Breast epithelium (tissue), 4 donors: ENCODE measurements around the gene SLC22A12. TPM values are rescaled to one million over a fixed set of nuclear protein-coding genes. Genes with fewer than 3 reads are reported as not detected.

Experiments used
- DNase-seq, 2 donors: peaks; one replicate each; pipeline ENCODE4 v3.0.0-alpha.2; 2019; ENCODE audit warnings: low spot score in 2 of 2
- H3K27ac ChIP-seq, 2 donors: fragments of 200-600 bp; sonication (generic) in 1 of 2; one replicate each; pipeline ENCODE4 v1.5.1; 2016 to 2019; ENCODE audit warnings: mild to moderate bottlenecking in 1 of 2
- H3K27me3 ChIP-seq, 2 donors: fragments of 200-600 bp; sonication (generic) in 1 of 2; one replicate each; pipeline versions ENCODE4 v1.5.1 to v1.6.0; 2017 to 2019; ENCODE audit warnings: control low read depth in 1 of 2, mild to moderate bottlenecking in 1 of 2
- H3K36me3 ChIP-seq: fragments of 200-600 bp; one replicate; pipeline ENCODE4 v1.5.1; 2019
- H3K4me1 ChIP-seq, 2 donors: fragments of 200-600 bp; sonication (generic); one replicate each; pipeline ENCODE4 v1.5.1; 2016 to 2019; ENCODE audit warnings: control low read depth in 1 of 2
- H3K4me3 ChIP-seq, 3 donors: fragments of 200-600 bp; sonication (generic); 1 replicate in 2 of 3; 2 replicates in 1 of 3; pipeline ENCODE4 v1.5.1; 2016 to 2019; ENCODE audit warnings: mild to moderate bottlenecking in 3 of 3, moderate library complexity in 2 of 3
- H3K9me3 ChIP-seq, 2 donors: fragments of 200-600 bp; sonication (generic) in 1 of 2; one replicate each; pipeline ENCODE4 v1.5.1; 2016 to 2019; ENCODE audit warnings: control low read depth in 1 of 2
- POLR2A ChIP-seq: fragments of 450-650 bp; IDR thresholded peaks from one replicate; pipeline ENCODE4 v1.6.1; 2016; ENCODE audit warnings: antibody characterized with exemption, mild to moderate bottlenecking, moderate library complexity
- POLR2AphosphoS5 ChIP-seq, 3 donors: sonication (generic); formaldehyde crosslinking; IDR thresholded peaks; one replicate each; pipeline ENCODE4 v1.6.1; 2017; ENCODE audit warnings: antibody characterized with exemption in 3 of 3
- intact Hi-C: fragments of 100-400 bp; cut with DNase I; formaldehyde crosslinking; loops from one replicate; pipeline ENCODE4 v1.15.1; 2023; ENCODE audit warnings: low total_unique reads
- total RNA-seq, 3 donors: library from RNA; depleted of rRNA; stranded (reverse); fragments of >200 nt; gene quantifications; one replicate each; pipeline ENCODE4 v1.1.0, GENCODE V29; 2016
- TF ChIP-seq, protein P1 (sequence below), 3 donors: fragments of 450-650 bp; IDR thresholded peaks; one replicate each; pipeline ENCODE4 v1.5.1; 2016 to 2017; ENCODE audit warnings: antibody characterized with exemption in 3 of 3, mild to moderate bottlenecking in 3 of 3, moderate library complexity in 3 of 3

SLC22A12 gene
- total RNA-seq, 3 donors from 2014 or later: not detected

DNA sequence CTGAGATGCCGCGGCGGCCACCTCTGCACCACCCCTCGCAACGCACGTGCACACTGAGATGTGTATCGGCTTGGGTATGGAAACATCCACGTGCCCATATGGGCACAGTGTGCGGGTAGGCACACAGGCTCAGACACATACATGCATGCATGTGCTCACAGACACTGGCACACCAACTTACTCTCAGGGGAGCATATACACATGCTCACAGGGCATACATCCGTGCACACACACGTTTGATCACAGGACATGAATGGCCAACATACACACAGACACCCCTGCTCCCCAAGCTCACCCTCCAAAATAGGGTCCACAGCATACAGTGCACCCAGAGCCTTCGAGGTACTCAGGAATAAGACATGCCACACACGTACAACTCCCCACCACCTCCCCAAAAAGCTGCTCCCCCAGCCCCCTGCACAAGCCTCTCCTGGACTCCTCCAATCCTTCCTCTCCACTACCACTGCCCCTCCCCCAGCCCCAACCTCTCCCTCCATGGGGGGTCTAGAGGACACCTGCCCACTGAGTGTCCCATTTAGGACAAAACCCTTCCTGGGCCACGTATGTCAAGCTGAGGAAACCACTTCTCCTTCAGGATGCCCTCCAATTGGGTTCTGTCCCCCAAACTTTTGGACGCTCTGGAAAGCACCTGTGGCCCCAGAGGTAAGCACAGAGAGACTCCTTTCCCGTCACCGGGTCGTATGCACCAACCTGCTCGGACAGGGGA lies 53.1 kb downstream of the SLC22A12 start:
- Histone ChIP-seq H3K4me1 (no peaks in the 10 kb centered on the region), H3K27ac (no peak overlapping the region), H3K9me3 (no peaks in the 10 kb centered on the region), H3K27me3 (peaks cover 0 to 48% of the 10 kb centered on the region in 2 donors), H3K4me3 (peak overlapping the region; percentile 14 to 68 (median 54)), H3K36me3 (no peaks in the 10 kb centered on the region)
- TF ChIP-seq POLR2AphosphoS5 (IDR thresholded peaks at IDR 0.05) (no peak), POLR2A (no peak)
- TF ChIP-seq, protein P1, sequence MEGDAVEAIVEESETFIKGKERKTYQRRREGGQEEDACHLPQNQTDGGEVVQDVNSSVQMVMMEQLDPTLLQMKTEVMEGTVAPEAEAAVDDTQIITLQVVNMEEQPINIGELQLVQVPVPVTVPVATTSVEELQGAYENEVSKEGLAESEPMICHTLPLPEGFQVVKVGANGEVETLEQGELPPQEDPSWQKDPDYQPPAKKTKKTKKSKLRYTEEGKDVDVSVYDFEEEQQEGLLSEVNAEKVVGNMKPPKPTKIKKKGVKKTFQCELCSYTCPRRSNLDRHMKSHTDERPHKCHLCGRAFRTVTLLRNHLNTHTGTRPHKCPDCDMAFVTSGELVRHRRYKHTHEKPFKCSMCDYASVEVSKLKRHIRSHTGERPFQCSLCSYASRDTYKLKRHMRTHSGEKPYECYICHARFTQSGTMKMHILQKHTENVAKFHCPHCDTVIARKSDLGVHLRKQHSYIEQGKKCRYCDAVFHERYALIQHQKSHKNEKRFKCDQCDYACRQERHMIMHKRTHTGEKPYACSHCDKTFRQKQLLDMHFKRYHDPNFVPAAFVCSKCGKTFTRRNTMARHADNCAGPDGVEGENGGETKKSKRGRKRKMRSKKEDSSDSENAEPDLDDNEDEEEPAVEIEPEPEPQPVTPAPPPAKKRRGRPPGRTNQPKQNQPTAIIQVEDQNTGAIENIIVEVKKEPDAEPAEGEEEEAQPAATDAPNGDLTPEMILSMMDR (IDR thresholded peaks at IDR 0.05): no peak
- intact Hi-C loops: no loop called here
- DNase-seq: no peak

DNA sequence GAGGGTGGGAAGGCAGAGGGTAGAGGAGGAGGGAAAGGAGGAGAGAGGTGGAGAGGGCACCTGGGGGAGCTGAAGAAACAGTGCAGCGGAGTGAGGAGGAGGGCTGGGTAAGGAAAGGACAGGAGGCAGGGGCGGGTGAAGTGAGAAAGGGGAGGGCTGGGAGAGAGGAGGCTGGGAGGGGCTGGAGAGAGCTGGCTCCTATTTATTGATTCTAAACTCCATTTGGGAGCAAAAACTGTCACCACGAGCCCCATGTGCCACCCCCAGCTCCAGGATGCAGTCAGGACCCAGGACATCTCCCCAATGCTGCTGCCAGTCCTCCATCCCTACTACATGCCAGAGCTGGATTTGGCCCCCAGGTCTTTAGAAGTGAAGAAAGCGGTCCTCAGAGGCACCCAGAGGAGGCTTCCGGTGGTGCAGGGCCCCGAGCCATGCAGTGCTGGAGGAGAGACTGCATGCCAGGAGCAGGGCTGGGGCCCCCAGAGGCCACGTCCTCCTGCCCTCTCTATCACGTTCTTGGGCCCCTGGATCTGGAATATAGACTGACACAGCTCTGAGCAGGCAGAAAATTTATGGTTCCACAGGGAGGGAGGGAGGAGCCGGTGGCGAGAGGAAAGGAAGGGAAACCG lies 53.7 kb downstream of the SLC22A12 start:
- intact Hi-C loops: no loop called here

DNA sequence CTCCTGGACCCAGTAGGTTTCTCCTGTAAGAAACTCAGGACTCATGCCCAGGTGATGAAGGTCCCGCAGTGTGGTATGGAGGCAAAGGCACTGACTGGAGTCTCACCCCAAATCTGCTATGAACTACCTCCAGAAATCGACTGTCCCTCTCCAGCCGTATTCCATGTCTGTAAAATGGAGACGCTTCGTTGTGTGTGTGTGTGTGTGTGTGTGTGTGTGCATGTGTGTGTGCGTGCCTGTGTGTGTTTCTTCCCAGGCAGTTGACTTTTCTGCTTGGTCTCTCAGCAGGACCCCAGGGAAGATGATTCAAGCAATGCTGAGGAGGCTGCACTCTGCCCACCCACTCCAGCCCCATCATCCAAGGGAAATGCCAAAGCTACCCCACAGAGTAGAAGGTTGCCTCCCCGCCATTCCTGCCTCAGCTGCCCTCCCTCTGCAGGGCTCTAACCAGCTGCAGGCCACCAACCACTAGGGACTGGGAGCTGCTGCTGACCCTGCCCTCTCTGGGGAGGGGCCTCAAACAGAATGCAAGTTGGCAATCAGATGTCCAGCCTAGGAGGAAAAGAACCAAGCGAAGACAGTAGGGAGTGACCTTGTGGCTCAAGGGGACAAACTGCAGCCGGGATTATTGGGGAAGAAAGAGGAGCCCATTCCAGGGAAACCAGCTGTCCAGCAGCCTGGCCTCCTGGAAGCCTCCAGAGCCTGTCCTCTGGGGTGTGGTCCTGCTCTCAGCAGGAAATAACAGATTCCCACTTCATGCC lies 56.2 kb downstream of the SLC22A12 start:
- Histone ChIP-seq H3K4me3 (no peak overlapping the region), H3K9me3 (no peaks in the 10 kb centered on the region), H3K27me3 (peaks cover 0 to 28% of the 10 kb centered on the region in 2 donors), H3K36me3 (no peaks in the 10 kb centered on the region), H3K4me1 (no peaks in the 10 kb centered on the region), H3K27ac (no peak overlapping the region)
- DNase-seq: no peak
- TF ChIP-seq, protein P1 (IDR thresholded peaks at IDR 0.05): no peak
- TF ChIP-seq POLR2AphosphoS5 (IDR thresholded peaks at IDR 0.05) (no peak), POLR2A (no peak)
- intact Hi-C loops: no loop called here

More for the DNA sequence above, 53.7 kb downstream of the SLC22A12 start:
- H3K27ac ChIP-seq: no peak overlapping the region
- H3K4me1 ChIP-seq: no peaks in the 10 kb centered on the region
- no peak for TF ChIP-seq POLR2AphosphoS5 (IDR thresholded peaks at IDR 0.05)
- no peak for TF ChIP-seq POLR2A
- TF ChIP-seq, protein P1 (IDR thresholded peaks at IDR 0.05): no peak
- H3K36me3 ChIP-seq: no peaks in the 10 kb centered on the region
- H3K27me3 ChIP-seq: peaks cover 0 to 46% of the 10 kb centered on the region in 2 donors
- no peaks in the 10 kb centered on the region for H3K9me3 ChIP-seq
- no peak for DNase-seq
- H3K4me3 ChIP-seq: no peak overlapping the region

DNA sequence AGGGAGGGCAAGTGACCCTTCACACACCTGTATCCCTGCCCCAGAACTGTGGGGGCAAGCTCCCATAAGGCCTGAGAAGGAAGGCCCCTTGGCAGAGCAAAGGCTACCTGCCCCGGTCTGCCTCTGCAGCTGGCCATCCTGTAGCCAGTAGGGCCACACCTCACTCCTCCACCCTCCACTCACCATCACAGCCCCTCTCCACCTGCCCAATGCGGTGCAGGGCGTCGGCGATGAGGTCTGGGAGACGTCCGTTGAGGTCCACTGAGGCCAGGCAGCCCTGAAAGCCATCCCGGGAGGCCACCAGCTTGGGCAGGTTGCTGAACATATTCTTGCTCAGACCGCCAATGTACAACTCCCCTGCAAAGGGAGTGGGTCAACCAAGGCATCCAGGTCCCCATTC lies 57.5 kb downstream of the SLC22A12 start:
- intact Hi-C loops: no loop called here
- H3K36me3 ChIP-seq: no peaks in the 10 kb centered on the region
- H3K4me1 ChIP-seq: no peaks in the 10 kb centered on the region
- no peaks in the 10 kb centered on the region for H3K9me3 ChIP-seq
- no peak overlapping the region for H3K4me3 ChIP-seq
- TF ChIP-seq, protein P1 (IDR thresholded peaks at IDR 0.05): no peak
- TF ChIP-seq POLR2AphosphoS5 (IDR thresholded peaks at IDR 0.05) (no peak), POLR2A (no peak)
- no peak for DNase-seq
- no peak overlapping the region for H3K27ac ChIP-seq
- peaks cover 0 to 17% of the 10 kb centered on the region in 2 donors for H3K27me3 ChIP-seq
